COR-L47 (cell line): ENCODE data around the gene HMGXB3.
A peak's percentile ranks its signal among the peaks of the same experiment; 100 is the strongest.

Experiments
- DNase-seq: peaks from one replicate; lab custom pipeline; 2025; lab: John Stamatoyannopoulos, UW

Gene HMGXB3

DNA sequence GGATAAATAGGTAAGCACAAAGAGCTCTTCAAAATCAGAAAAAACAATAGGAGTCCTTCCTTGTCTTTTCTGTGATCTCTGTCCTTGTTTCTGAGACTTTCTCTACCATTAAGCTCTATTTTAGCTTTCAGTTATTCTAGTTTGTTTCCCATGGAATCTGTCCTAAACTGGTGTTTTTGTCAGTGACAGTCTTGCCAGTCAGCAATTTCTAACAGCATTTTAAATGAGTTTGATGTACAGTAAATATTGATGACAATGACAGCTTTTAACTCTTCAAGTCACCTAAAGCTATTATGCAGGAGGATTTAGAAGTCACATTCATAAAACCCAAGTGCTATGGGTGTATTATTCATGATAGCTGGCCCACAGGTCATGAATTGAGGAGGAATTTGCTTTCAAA is 18.0 kb upstream of the HMGXB3 start:
- no peak for DNase-seq

- DNase-seq, result no peak
Observed at GRCh38 chr5:149988126-149988525, 12.4 kb upstream of the HMGXB3 start.

DNA sequence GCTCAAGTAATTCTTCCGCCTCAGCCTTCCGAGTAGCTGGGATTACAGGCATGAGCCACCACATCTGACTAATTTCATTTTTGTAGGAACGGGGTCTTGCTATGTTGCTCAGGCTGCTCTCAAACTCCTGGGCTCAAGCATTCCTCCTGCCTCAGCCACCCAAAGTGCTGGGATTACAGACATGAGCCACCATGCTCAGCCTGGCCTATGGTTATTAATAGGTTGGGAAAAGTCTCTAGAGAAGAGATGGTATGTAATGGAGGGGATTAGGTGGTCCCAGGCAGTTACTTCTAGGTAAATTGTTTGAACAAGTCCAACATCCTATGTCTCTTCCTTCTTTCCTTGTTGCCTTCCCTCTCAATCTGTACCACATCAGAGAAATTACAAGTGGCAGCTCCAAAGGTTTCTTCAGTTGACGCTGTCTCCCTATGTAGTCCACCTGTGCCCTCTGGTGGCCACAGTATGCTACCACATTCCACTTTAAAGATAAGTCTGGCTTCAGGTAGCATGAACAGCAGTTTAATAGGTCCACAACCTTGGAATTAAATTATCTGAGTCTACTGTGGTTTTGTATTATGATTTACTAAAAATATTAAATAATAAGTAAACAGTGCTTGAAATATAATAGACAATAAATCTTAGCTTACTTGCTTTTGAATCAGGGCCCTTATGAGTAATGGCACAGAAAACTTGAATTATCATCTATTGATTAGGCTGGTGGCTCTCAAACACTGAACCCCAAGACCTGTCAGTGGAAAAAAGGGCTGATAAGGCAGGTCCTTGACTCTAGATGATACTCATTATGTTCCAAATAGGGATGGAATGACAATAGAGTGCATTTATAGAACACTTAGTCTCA is 9.8 kb upstream of the HMGXB3 start:
- peak; percentile 56 for DNase-seq

GRCh38 chr5:149993471-149993870 is 7.1 kb upstream of the HMGXB3 start:
- no peak for DNase-seq

- no peak for DNase-seq
Observed at GRCh38 chr5:149995385-149996204, 4.9 kb upstream of the HMGXB3 start.

- no peak for DNase-seq
Observed at GRCh38 chr5:149996205-149996890, 4.2 kb upstream of the HMGXB3 start.

- DNase-seq, result no peak
Observed at GRCh38 chr5:149998281-149998680, 2.3 kb upstream of the HMGXB3 start.

DNA sequence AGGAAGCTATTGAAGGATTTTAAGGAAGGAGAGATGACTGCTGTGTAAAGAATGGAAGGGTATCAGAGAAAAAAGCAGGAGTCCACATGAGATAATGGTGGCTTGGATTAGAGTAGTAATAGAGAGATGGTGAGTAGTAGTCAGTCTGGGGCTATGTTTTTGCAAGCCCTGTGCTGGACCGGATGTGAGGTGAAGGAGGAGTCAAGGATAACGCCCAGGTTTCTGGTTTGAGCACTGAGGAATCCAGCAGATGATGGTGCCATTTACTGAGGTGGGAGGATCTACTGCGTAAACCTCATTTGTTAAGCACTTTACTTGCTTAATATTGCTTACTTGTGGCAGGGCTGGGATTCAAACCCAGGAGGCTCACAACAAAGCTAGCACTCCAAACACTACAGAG is 1.2 kb upstream of the HMGXB3 start:
- DNase-seq, result no peak

DNA sequence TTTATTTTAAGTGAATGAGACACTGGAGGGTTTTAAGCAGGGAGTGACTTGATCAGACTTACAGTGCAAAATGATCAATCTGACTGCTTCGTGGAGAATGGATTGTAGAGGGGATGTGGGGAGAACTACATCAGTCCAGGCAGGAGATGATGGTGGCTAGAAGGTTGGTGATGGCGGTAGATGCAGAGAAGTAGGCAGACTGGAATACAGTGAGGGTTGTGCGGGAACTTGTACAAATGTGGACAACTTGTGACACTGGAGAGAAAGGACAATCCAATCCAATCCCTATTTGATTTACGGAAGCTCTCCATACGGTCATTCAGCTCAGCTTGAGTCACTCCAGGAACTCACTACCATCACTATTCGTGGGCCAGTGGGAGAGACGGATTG is 678 bp upstream of the HMGXB3 start:
- no peak for DNase-seq

DNA sequence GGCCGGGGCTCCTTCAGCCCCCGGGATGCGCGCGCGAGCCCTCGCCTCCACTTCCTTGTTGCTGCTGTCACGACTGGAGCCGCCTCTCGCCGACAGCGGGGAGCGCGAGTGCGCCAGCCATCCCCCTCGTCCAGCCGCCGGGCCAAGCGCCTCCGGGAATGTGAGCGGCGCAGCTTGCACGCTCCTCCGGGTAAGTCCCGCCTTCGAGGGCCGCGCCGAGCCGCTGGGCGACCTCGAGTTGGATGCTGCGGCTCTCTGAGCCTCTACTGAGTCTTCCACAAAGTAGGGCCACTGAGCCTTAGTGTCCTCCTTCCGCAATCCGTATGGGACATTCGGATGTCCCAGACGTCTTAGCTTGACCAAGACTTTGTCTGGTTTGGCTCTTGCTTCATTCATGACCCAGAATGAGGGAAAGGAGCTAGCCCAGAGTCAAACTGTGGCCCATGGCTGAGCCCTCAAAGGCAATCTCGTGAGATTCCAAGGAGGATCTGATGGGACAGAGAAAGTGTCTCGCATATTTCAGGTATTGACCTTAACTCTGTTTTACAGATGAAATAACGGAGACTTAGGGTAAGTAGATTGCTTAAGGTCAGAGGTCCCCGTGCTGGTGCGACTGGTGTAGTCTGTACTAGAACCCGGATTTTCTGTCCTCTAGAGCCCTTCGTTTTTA is 586 bp downstream of the HMGXB3 start:
- no peak for DNase-seq

DNA sequence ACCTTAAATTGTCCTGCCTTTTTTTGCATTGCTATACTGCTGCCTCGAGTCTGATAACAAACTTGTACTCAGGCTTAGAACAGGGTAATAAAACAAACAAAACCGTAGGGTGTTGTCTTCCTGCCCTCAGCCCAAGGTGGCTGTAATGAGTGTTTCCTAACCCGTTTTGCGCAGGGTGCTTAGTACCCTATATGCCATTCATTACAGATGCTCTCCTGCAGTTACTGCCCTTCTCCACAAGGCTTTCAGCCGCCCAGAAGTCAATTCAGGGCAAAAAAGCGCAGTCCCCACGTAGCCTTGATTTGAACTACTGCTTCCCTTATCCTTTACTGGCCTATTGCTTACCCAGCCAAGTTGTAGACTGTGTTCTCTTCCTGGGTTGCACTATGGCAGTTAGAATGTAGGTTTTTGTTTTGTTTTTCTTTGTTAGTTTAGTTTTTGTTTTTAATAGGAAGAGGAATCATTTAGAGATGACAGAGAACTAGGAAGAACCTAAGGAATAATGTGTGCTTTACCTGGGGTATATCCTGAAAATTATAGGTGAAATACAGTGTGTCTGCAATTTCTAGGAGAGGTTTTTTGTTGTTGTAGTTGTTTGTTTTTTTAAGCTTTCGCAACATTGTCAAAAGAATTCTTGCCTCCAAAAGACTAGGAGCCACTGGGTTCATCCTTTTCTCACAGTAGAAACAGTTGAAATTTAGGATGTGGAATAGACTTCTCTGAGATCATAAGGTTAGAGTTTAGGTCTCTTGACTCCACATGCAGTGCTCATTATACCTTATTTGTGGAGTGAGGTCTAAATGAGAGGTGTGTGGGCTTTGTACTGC is 1.3 kb downstream of the HMGXB3 start:
- peak; percentile 37 for DNase-seq

DNA sequence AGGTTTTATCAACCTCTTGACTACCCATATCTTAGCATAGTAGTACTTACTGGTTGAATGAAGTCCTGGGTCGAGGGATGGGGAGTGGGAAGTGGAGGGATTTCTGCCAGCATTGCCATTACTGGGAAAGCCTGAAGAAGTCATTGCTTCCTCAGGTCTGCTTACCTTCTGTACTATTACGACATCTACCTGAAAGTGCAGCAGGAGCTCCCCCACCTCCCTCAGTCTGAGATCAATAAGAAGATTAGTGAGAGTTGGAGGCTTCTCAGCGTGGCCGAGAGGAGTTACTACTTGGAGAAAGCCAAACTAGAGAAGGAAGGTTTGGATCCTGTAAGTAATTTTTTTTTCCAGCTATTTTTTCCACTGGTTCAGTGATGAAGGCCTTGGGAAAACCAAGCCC is 5.8 kb downstream of the HMGXB3 start:
- no peak for DNase-seq

DNA sequence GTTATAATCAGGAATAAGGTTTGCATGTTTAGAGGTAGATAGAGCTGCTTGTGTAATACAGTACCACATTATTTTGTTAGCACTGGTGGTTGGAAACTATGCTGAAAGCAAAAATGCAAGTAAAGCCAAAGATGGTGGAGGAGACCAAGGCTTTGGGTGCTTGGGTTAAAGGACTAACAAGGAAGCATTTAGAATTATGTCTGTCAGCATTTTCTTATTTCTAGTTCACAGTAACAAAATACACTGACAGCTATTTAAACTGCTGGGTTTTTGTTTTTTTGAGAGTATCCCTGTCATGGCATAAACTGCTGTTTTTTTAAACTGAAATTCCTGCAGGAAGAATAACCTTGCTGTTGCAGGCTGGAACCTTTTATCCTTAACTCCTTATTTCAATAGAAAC is 6.5 kb downstream of the HMGXB3 start:
- no peak for DNase-seq

GRCh38 chr5:150009671-150010387 is 9.3 kb downstream of the HMGXB3 start:
- no peak for DNase-seq

GRCh38 chr5:150013931-150014330 is 13.4 kb downstream of the HMGXB3 start:
- DNase-seq, result no peak

DNA sequence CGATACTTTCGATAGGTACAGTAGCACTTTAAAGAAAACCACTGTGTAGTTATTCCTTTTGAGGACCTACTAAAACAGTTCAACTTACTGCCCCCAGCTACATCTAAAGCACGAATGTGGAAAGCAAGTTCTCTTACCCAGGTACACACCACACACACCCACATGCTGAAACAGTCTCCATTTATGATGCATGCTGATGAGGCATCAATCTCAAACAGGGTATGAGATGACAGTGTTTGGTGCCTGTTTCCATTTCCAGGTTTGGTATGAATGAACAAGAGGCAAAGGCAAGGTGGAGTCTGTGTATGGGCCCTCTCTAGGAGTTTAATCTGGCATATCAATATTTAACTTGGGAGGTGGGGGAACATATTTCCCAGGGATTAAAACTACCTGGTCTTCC is 13.9 kb downstream of the HMGXB3 start:
- DNase-seq, result no peak

DNA sequence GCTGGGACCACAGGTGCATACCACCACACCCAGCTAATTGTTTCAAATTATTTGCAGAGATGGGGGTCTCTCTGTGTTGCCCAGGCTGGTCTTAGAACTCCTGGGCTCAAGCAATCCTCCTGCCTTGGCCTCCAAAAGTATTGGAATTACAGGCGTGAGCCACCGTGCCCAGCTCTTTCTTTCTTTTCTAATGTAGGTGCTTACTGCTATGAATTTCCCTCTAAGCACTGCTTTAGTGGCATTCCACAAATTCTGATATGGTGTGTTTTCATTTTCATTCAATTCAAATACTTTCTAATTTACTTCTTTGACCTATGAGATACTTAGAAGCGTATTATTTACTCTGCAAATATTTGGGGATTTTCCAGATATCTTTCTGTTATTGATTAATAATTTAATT is 14.9 kb downstream of the HMGXB3 start:
- no peak for DNase-seq

DNA sequence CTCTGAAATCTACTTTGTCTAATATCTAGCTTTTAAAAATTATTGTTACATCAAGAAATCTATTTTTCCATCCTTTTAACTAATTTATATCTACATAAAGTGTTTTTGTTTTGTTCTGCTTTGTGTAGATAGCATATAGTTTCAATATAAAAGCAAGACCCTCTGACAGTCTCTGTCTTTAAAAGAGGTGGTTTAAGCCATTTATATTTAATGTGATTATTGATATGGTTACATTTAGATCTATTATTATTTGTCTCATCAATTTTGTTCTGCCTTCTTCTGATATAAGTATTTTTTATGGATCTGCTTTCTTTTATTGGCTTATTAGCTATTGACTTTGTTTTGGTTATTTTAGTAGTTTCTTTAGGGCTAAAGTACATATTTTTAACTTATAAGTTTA is 16.0 kb downstream of the HMGXB3 start:
- no peak for DNase-seq

- no peak for DNase-seq
Observed at GRCh38 chr5:150017226-150018005, 16.9 kb downstream of the HMGXB3 start.

GRCh38 chr5:150020249-150020648 is 19.7 kb downstream of the HMGXB3 start:
- DNase-seq, result no peak
